ENCODE data around the gene NTRK3. TPM values are rescaled to one million over a fixed set of nuclear protein-coding genes. Genes with fewer than 3 reads are reported as not detected.

Gene NTRK3
- total RNA-seq, 2 experiments from 2014 or later: 0.78 TPM; not detected in 1

- H3K4me3 Mint-ChIP-seq: no peak overlapping the region
- peaks cover 3% of the 10 kb centered on the region for H3K9me3 Mint-ChIP-seq
- Histone ChIP-seq H3K9me3 (ENCODE audit: control insufficient read depth in 1 of 2, insufficient read depth in 1 of 2, low read length in 2 of 2) (no peaks in the 10 kb centered on the region), H3K4me3 (ENCODE audit: low read length) (no peak overlapping the region), H3K36me3 (ENCODE audit: insufficient read depth, low read length) (no peaks in the 10 kb centered on the region), H3K27ac (ENCODE audit: low read depth in 1 of 2, low read length in 2 of 2) (no peak overlapping the region), H3K27me3 (ENCODE audit: control insufficient read depth in 1 of 2, insufficient read depth in 2 of 2, low read length in 2 of 2) (no peaks in the 10 kb centered on the region), H3K4me1 (ENCODE audit: insufficient read depth, low read length) (no peaks in the 10 kb centered on the region)
- H3K27me3 Mint-ChIP-seq: peaks cover 17% of the 10 kb centered on the region
- CTCF ChIA-PET: no interaction called here
- DNase-seq (no peak), ATAC-seq (ENCODE audit: poor library complexity) (no peak)
- TF ChIP-seq CTCF (IDR thresholded peaks at IDR 0.05): no peak
- intact Hi-C loops (cut with DNase I, micrococcal nuclease): no loop called here
- POLR2A ChIA-PET: no interaction called here
- no peaks in the 10 kb centered on the region for H3K36me3 Mint-ChIP-seq (ENCODE audit: low read depth)
- H3K27ac Mint-ChIP-seq: no peak overlapping the region
- no peaks in the 10 kb centered on the region for H3K4me1 Mint-ChIP-seq (ENCODE audit: low read depth)
Measured at GRCh38 chr15:87850916-87851315, 405.6 kb downstream of the NTRK3 start.

DNA sequence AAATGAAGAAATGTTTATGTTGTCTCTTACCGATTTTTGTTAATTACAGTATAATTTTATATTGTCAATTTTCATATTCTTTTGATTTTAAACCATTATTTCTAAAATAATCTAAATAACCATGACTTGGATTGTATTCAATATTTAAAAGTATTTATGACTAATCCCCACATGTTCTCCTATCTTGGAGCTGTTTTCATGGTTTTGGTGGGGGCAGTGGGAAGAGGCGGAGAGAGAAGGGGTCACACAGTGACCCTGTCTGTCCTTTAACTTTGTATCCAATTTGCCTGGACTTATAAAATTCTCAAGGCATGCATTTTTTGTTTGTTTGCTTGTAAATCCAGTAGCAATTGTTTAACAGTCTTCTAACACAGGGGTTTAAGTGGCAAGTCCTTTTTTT lies 407.4 kb downstream of the NTRK3 start:
- intact Hi-C loops (cut with DNase I, micrococcal nuclease): no loop called here
- Mint-ChIP-seq H3K9me3 (peaks cover 5% of the 10 kb centered on the region), H3K4me1 (ENCODE audit: low read depth) (no peaks in the 10 kb centered on the region), H3K27me3 (peaks cover 17% of the 10 kb centered on the region), H3K36me3 (ENCODE audit: low read depth) (no peaks in the 10 kb centered on the region), H3K27ac (no peak overlapping the region), H3K4me3 (no peak overlapping the region)
- no peak for TF ChIP-seq CTCF (IDR thresholded peaks at IDR 0.05)
- no peaks in the 10 kb centered on the region for H3K4me1 ChIP-seq (ENCODE audit: insufficient read depth, low read length)
- no peaks in the 10 kb centered on the region for H3K9me3 ChIP-seq (ENCODE audit: control insufficient read depth in 1 of 2, insufficient read depth in 1 of 2, low read length in 2 of 2)
- ChIA-PET CTCF (no interaction called here), POLR2A (no interaction called here)
- ATAC-seq (ENCODE audit: poor library complexity) (no peak), DNase-seq (no peak)
- no peak overlapping the region for H3K27ac ChIP-seq (ENCODE audit: low read depth in 1 of 2, low read length in 2 of 2)
- H3K27me3 ChIP-seq (ENCODE audit: control insufficient read depth in 1 of 2, insufficient read depth in 2 of 2, low read length in 2 of 2): no peaks in the 10 kb centered on the region
- no peak overlapping the region for H3K4me3 ChIP-seq (ENCODE audit: low read length)
- H3K36me3 ChIP-seq (ENCODE audit: insufficient read depth, low read length): no peaks in the 10 kb centered on the region

GRCh38 chr15:87848012-87848411 lies 408.5 kb downstream of the NTRK3 start:
- ATAC-seq (ENCODE audit: poor library complexity) (no peak), DNase-seq (no peak)
- no peaks in the 10 kb centered on the region for H3K36me3 ChIP-seq (ENCODE audit: insufficient read depth, low read length)
- no peak overlapping the region for H3K27ac Mint-ChIP-seq
- POLR2A ChIA-PET: no interaction called here
- CTCF ChIA-PET: no interaction called here
- H3K9me3 Mint-ChIP-seq: peaks cover 2% of the 10 kb centered on the region
- H3K36me3 Mint-ChIP-seq (ENCODE audit: low read depth): no peaks in the 10 kb centered on the region
- no peaks in the 10 kb centered on the region for H3K9me3 ChIP-seq (ENCODE audit: control insufficient read depth in 1 of 2, insufficient read depth in 1 of 2, low read length in 2 of 2)
- no peaks in the 10 kb centered on the region for H3K27me3 ChIP-seq (ENCODE audit: control insufficient read depth in 1 of 2, insufficient read depth in 2 of 2, low read length in 2 of 2)
- no peaks in the 10 kb centered on the region for H3K4me1 Mint-ChIP-seq (ENCODE audit: low read depth)
- no peak overlapping the region for H3K4me3 ChIP-seq (ENCODE audit: low read length)
- intact Hi-C loops (cut with DNase I, micrococcal nuclease): no loop called here
- H3K27me3 Mint-ChIP-seq: peaks cover 11% of the 10 kb centered on the region
- H3K4me1 ChIP-seq (ENCODE audit: insufficient read depth, low read length): no peaks in the 10 kb centered on the region
- H3K27ac ChIP-seq (ENCODE audit: low read depth in 1 of 2, low read length in 2 of 2): no peak overlapping the region
- TF ChIP-seq CTCF (IDR thresholded peaks at IDR 0.05): no peak
- no peak overlapping the region for H3K4me3 Mint-ChIP-seq

All from CD4-positive, alpha-beta T cell (primary cell).